VCaP (cell line): ENCODE results near the gene EYA3.

Source experiments
- H3K27ac ChIP-seq: fragments of 450-650 bp; 2 replicates; pipeline ENCODE4 v1.5.1; 2017
- TF ChIP-seq, protein P1 (sequence below): fragments of 450-650 bp; conservative IDR thresholded peaks from 2 replicates; pipeline ENCODE4 v1.5.1; 2017; ENCODE audit warnings: mild to moderate bottlenecking, moderate library complexity

EYA3 gene

DNA sequence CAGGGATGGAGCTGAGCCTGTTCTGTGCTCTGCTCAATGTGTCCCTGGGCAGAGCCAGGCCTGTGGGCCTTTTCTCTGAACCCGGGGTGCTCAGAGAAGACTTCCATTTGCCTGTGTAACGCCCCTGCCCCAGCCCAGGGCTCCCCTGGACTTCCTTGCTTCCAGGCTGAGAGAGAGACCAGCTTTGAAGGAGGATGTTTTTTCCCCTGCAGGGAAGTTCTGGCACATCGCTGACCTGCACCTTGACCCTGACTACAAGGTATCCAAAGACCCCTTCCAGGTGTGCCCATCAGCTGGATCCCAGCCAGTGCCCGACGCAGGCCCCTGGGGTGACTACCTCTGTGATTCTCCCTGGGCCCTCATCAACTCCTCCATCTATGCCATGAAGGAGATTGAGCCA is 143.4 kb downstream of the EYA3 start:
- TF ChIP-seq, protein P1, sequence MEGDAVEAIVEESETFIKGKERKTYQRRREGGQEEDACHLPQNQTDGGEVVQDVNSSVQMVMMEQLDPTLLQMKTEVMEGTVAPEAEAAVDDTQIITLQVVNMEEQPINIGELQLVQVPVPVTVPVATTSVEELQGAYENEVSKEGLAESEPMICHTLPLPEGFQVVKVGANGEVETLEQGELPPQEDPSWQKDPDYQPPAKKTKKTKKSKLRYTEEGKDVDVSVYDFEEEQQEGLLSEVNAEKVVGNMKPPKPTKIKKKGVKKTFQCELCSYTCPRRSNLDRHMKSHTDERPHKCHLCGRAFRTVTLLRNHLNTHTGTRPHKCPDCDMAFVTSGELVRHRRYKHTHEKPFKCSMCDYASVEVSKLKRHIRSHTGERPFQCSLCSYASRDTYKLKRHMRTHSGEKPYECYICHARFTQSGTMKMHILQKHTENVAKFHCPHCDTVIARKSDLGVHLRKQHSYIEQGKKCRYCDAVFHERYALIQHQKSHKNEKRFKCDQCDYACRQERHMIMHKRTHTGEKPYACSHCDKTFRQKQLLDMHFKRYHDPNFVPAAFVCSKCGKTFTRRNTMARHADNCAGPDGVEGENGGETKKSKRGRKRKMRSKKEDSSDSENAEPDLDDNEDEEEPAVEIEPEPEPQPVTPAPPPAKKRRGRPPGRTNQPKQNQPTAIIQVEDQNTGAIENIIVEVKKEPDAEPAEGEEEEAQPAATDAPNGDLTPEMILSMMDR: no peak

DNA sequence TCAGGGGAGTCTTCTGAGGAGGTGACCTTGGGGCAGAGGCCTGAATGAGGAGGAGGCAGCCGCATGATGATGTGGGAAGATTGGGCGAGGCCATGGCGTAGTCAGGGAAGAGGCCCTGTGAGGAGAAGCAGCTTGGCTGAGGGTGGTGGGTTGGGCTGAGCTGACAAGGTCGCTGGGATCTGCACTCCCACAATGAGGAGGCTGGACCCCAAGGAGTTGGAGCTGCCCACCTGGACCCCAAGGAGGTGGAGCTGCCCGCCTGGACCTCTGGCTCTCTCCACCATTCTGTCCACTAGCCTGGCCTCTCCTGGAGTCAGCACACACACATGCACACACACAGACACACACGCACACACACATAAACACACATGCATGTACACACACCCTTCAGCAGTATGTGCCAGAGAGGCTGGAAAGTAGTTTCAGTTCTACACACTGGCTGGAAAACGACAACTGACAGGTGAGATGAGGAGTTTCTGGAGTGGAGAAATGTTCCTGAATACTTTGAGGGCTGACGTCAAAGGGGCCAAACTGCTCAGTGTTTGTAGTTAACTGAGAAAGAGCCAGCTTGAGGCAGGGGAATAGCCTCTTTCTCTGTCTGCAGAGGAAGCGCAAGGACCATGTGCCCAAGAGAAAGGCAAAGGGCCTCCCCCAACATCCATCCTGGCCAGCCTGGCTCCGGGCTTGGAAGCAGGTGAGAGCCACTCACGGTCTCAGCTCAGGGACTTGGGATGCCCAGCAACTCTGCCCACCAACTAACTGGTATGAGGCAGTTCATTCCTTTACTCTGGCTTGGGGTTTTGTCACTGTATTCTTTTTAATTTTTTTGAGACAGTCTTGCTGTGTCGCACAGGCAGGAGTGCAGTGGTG is 146.5 kb downstream of the EYA3 start:
- TF ChIP-seq, protein P1: no peak
- no peak overlapping the region for H3K27ac ChIP-seq

More for the DNA sequence above, 143.4 kb downstream of the EYA3 start:
- H3K27ac ChIP-seq: no peak overlapping the region

DNA sequence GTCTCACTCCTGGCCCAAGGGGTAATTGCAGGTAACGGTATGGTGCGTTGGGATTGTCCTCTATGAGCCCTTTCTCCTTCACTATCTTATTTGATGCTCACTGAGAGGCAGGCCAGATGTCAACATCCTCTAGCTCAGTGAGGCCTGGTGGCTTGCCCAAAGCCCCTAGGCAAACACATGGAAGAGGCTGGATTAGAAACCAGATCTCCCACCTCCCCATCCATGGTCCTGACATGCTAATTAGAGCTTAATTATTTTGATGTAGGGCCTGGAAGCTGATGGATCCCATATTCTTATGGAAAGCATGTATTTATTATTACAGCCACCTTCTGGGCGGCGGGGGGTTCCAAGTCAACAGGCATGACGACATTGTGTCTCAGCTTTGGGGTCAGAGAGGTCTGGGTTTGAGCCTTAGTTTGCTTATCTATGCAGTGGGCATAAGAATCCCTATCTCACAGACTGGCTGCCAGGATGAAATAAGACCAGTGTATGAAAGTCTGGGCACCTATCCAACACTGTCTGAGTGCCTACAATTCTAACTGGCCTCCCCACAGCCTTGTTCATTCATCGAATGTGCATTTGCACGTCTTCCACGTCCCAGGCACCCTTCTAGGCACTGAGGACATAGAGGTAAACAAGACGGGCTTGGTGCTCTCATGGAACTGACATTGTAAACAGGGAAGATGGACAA is 147.4 kb downstream of the EYA3 start:
- no peak overlapping the region for H3K27ac ChIP-seq
- TF ChIP-seq, protein P1: no peak

DNA sequence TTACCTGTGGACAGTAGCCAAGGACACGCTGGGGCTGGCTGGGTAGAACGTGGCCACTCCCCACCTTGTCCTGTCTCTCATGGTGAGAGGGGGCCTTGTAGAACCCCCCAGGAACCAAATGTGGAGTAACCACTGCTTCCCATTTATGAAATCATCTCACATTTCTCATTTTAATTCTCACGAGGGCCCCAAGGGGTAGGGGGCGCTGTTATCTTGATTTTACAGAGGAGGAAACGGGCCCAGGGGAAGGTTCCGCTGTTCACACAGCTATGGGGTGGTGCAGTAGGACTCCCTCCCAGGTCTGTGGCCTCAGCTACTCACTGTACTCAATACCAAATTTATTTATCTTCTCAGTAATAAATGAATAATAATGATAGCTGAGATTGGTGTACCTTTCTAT is 148.1 kb downstream of the EYA3 start:
- no peak overlapping the region for H3K27ac ChIP-seq
- TF ChIP-seq, protein P1: no peak

DNA sequence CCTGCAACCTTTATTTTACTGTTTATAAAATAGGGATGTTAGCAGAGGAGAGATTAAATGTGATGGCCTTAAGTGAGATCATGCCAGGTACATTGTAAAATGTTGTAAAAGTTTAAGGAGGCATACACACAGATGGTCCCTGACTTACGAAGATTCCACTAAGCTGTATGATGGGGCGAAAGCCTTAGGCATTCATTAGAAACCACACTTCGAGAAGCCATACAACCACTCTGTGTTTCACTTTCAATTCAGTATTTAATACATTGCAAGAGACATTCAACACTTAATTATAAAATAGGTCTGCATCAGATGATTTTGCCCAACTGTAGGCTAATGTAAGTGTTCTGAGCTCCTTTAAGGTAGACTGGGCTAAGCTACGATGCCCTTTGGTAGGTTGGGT is 149.9 kb downstream of the EYA3 start:
- no peak overlapping the region for H3K27ac ChIP-seq

DNA sequence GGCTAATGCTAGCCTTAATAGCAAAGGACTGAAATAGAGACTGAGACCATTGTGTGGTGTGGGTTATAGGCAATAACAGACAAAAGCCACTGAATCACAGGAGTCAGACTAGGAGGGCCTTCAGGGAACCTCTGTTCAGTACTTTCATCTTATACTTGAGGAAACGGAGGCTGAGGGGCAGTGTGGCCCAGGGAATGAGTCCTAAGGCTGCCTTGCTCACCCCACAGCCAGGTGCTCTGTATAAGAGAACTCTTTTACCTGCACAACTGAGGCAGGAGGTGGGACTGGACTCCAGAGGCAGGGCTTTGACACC is 150.9 kb downstream of the EYA3 start:
- TF ChIP-seq, protein P1: no peak
- H3K27ac ChIP-seq: no peak overlapping the region

More for the DNA sequence above, 149.9 kb downstream of the EYA3 start:
- TF ChIP-seq, protein P1: no peak

DNA sequence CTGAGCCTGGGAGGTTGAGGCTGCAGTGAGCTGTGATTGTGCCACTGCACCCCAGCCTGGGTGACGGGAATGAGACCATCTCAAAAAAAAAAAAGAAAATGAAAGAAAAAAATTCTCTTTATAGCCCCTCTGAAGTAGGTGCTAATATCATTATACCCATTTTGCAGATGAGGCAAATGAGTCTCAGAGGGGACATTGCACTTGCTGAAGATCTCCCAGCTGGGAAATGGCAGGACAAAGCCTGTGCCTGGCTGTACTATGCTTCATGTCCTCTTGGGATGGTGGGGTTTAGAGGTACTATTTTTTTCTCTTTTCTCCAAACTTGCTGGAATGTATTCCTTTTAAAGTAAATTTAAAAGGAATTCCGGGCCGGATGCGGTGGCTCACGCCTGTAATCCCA is 152.0 kb downstream of the EYA3 start:
- TF ChIP-seq, protein P1: no peak
- H3K27ac ChIP-seq: no peak overlapping the region
